GM21381 (cell line): ENCODE data around the gene RFPL1.
A peak's percentile ranks its signal among the peaks of the same experiment; 100 is the strongest.
"Not testable (repeated sequence)": the region's sequence is repeated elsewhere in the genome, so short reads cannot be mapped to it uniquely, and the experiment has no call there.

Source experiments
- ATAC-seq: cut with Tn5 transposase; IDR thresholded peaks from one replicate; pipeline ENCODE4 v1.9.1; 2021; ENCODE audit warnings: mild to moderate bottlenecking, moderate library complexity; ENCODE audit not compliant: unreplicated experiment

RFPL1 gene

GRCh38 chr22:29438283-29438682 lies at the start of gene RFPL1:
RFPL1 (plus strand) TSS chr22:29438583.
- not testable (repeated sequence) for ATAC-seq

- ATAC-seq: no peak
Measured at GRCh38 chr22:29388759-29389090, 49.7 kb upstream of the RFPL1 start.

- ATAC-seq: no peak
Measured at GRCh38 chr22:29390270-29390669, 48.1 kb upstream of the RFPL1 start.

GRCh38 chr22:29391546-29391945 lies 46.8 kb upstream of the RFPL1 start:
- ATAC-seq: no peak

- no peak for ATAC-seq
Measured at GRCh38 chr22:29393019-29393608, 45.3 kb upstream of the RFPL1 start.

- no peak for ATAC-seq
Measured at GRCh38 chr22:29394931-29395581, 43.3 kb upstream of the RFPL1 start.

- no peak for ATAC-seq
Measured at GRCh38 chr22:29396126-29396525, 42.3 kb upstream of the RFPL1 start.

- no peak for ATAC-seq
Measured at GRCh38 chr22:29397791-29398190, 40.6 kb upstream of the RFPL1 start.

GRCh38 chr22:29400576-29400975 lies 37.8 kb upstream of the RFPL1 start:
- no peak for ATAC-seq

- ATAC-seq: not testable (repeated sequence)
Measured at GRCh38 chr22:29401538-29401937, 36.8 kb upstream of the RFPL1 start.

GRCh38 chr22:29408940-29409339 lies 29.4 kb upstream of the RFPL1 start:
- no peak for ATAC-seq

- peak; percentile 52 for ATAC-seq
Measured at GRCh38 chr22:29411569-29412211, 26.7 kb upstream of the RFPL1 start.

GRCh38 chr22:29412772-29413171 lies 25.6 kb upstream of the RFPL1 start:
- ATAC-seq: not testable (repeated sequence)

GRCh38 chr22:29414951-29415591 lies 23.3 kb upstream of the RFPL1 start:
- peak; percentile 43 for ATAC-seq

- ATAC-seq: not testable (repeated sequence)
Measured at GRCh38 chr22:29418704-29419103, 19.7 kb upstream of the RFPL1 start.

GRCh38 chr22:29426476-29426875 lies 11.9 kb upstream of the RFPL1 start:
- ATAC-seq: no peak

- no peak for ATAC-seq
Measured at GRCh38 chr22:29427176-29427760, 11.1 kb upstream of the RFPL1 start.

GRCh38 chr22:29431986-29432385 lies 6.4 kb upstream of the RFPL1 start:
- no peak for ATAC-seq

- ATAC-seq: no peak
Measured at GRCh38 chr22:29433856-29434255, 4.5 kb upstream of the RFPL1 start.

- ATAC-seq: no peak
Measured at GRCh38 chr22:29434288-29434687, 4.1 kb upstream of the RFPL1 start.
